ENCODE data around the gene NAALADL2.
A peak's percentile ranks its signal among the peaks of the same experiment; 100 is the strongest.
"Not testable (repeated sequence)": the region's sequence is repeated elsewhere in the genome, so short reads cannot be mapped to it uniquely, and the experiment has no call there.

The NAALADL2 gene

DNA sequence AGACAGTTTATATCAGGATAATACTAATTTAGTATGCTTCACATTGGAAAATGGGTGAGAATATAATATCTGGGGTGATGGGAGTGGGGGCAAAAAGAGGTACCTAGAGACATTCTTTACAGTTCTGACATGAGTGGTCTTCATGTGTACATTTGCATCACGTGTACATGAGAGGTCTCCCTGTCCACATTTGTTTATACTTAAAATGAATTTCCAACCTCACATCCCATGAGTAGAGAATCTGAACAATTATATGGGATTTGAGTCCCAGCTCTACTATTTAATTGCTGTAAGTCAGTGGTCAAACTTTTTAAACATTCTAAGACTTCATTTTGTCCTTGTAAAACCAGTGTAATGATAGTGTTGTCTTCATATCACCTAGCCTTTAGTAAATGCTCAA, 408.4 kb downstream of the NAALADL2 start:
- Histone ChIP-seq H3K36me3 (ENCODE audit: insufficient read depth, low read length) (no peaks in the 10 kb centered on the region), H3K4me3 (no peak overlapping the region), H3K9me3 (ENCODE audit: low read depth, low read length) (no peaks in the 10 kb centered on the region), H3K27ac (no peak overlapping the region), H3K9ac (ENCODE audit: insufficient read length) (no peak overlapping the region)
- DNase-seq (ENCODE audit: low read depth, low spot score): no peak
- no peak for TF ChIP-seq FOXP2 (optimal IDR thresholded peaks at IDR 0.05; ENCODE audit: control extremely low read depth, extremely low read length, insufficient read depth)
- no peak for TF ChIP-seq POLR2AphosphoS5 (IDR thresholded peaks at IDR 0.05; ENCODE audit: borderline replicate concordance, low read depth, low read length)
- no peak for TF ChIP-seq EZH2 (IDR thresholded peaks at IDR 0.05)

GRCh38 chr3:175269394-175269793, 410.3 kb downstream of the NAALADL2 start:
- Histone ChIP-seq H3K9ac (ENCODE audit: insufficient read length) (no peak overlapping the region), H3K27ac (no peak overlapping the region), H3K4me3 (no peak overlapping the region), H3K36me3 (ENCODE audit: insufficient read depth, low read length) (no peaks in the 10 kb centered on the region), H3K9me3 (ENCODE audit: low read depth, low read length) (no peaks in the 10 kb centered on the region)
- TF ChIP-seq EZH2 (IDR thresholded peaks at IDR 0.05): no peak
- no peak for TF ChIP-seq POLR2AphosphoS5 (IDR thresholded peaks at IDR 0.05; ENCODE audit: borderline replicate concordance, low read depth, low read length)
- TF ChIP-seq FOXP2 (optimal IDR thresholded peaks at IDR 0.05; ENCODE audit: control extremely low read depth, extremely low read length, insufficient read depth): no peak
- no peak for DNase-seq (ENCODE audit: low read depth, low spot score)

DNA sequence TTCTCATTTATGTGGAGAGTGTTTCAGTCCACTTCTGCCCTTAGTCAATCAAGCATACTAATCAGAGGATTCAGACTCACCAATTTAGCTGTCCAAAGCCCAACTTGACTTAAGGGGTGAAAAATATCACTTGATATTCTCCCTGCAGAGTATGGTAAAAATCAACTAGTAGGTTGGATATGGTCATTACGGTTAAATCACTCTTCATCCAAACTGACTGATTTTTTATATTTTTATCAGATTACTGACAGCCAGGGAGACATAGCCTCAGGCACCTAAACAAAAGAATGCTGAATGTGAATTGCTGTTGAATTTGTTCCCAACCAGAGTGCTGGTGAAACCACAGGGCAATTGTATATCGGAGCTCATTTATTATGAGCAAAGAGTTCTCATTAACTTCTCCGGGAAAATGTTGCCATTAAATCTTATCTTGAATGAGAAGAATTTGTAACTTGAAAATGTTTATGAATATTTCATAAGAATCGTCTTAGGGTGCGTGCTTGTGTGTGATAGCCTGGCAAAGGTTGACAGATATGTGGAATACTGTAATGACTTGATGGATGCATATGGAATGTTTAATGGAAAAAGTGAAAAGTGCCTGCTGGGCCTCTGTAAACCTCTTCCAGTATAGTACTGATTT, 411.2 kb downstream of the NAALADL2 start:
- Histone ChIP-seq H3K27ac (peak overlapping the region; percentile 60), H3K9me3 (ENCODE audit: low read depth, low read length) (no peaks in the 10 kb centered on the region), H3K9ac (ENCODE audit: insufficient read length) (no peak overlapping the region), H3K4me3 (peak overlapping the region; percentile 50), H3K36me3 (ENCODE audit: insufficient read depth, low read length) (no peaks in the 10 kb centered on the region)
- TF ChIP-seq EZH2 (IDR thresholded peaks at IDR 0.05) (no peak), POLR2AphosphoS5 (IDR thresholded peaks at IDR 0.05; ENCODE audit: borderline replicate concordance, low read depth, low read length) (peak; percentile 61; the same call in 1 of the 2 replicates), FOXP2 (optimal IDR thresholded peaks at IDR 0.05; ENCODE audit: control extremely low read depth, extremely low read length, insufficient read depth) (peak; percentile 84)
- peak; percentile 99 for DNase-seq (ENCODE audit: low read depth, low spot score)

GRCh38 chr3:175270866-175271265, 411.7 kb downstream of the NAALADL2 start:
- Histone ChIP-seq H3K4me3 (peak overlapping the region; percentile 50; the same call in 1 of the 2 replicates), H3K27ac (peak overlapping the region; percentile 60; the same call in 1 of the 2 replicates), H3K9ac (ENCODE audit: insufficient read length) (no peak overlapping the region), H3K9me3 (ENCODE audit: low read depth, low read length) (no peaks in the 10 kb centered on the region), H3K36me3 (ENCODE audit: insufficient read depth, low read length) (no peaks in the 10 kb centered on the region)
- TF ChIP-seq FOXP2 (optimal IDR thresholded peaks at IDR 0.05; ENCODE audit: control extremely low read depth, extremely low read length, insufficient read depth) (no peak), EZH2 (IDR thresholded peaks at IDR 0.05) (no peak), POLR2AphosphoS5 (IDR thresholded peaks at IDR 0.05; ENCODE audit: borderline replicate concordance, low read depth, low read length) (no peak)
- DNase-seq (ENCODE audit: low read depth, low spot score): peak; percentile 71

DNA sequence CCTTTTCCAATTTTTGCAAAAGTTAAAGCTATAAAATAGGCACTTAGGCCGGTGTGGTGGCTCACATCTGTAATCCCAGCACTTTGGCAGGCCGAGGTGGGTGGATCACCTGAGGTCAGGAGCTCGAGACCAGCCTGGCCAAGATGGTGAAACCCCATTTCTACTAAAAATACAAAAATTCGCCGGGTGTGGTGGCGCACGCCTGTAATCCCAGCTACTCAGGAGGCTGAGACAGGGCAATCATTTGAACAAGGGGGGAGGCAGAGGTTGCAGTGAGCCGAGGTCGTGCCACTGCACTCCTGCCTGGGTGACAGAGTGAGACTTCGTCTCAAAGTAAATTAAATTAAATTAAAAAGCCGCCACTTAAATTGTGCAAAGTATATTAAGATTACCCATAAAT, 412.3 kb downstream of the NAALADL2 start:
- H3K9ac ChIP-seq (ENCODE audit: insufficient read length); H3K36me3 ChIP-seq (ENCODE audit: insufficient read depth, low read length); DNase-seq (ENCODE audit: low read depth, low spot score); H3K9me3 ChIP-seq (ENCODE audit: low read depth, low read length); H3K27ac ChIP-seq; H3K4me3 ChIP-seq: not testable (repeated sequence)

- no peak for DNase-seq (ENCODE audit: low read depth, low spot score)
- H3K9ac ChIP-seq (ENCODE audit: insufficient read length): no peak overlapping the region
- H3K9me3 ChIP-seq (ENCODE audit: low read depth, low read length): no peaks in the 10 kb centered on the region
- H3K27ac ChIP-seq: no peak overlapping the region
- H3K36me3 ChIP-seq (ENCODE audit: insufficient read depth, low read length): no peaks in the 10 kb centered on the region
- no peak for TF ChIP-seq FOXP2 (optimal IDR thresholded peaks at IDR 0.05; ENCODE audit: control extremely low read depth, extremely low read length, insufficient read depth)
- TF ChIP-seq POLR2AphosphoS5 (IDR thresholded peaks at IDR 0.05; ENCODE audit: borderline replicate concordance, low read depth, low read length): no peak
- no peak for TF ChIP-seq EZH2 (IDR thresholded peaks at IDR 0.05)
- no peak overlapping the region for H3K4me3 ChIP-seq
Measured at GRCh38 chr3:175272392-175272791, 413.3 kb downstream of the NAALADL2 start.

DNA sequence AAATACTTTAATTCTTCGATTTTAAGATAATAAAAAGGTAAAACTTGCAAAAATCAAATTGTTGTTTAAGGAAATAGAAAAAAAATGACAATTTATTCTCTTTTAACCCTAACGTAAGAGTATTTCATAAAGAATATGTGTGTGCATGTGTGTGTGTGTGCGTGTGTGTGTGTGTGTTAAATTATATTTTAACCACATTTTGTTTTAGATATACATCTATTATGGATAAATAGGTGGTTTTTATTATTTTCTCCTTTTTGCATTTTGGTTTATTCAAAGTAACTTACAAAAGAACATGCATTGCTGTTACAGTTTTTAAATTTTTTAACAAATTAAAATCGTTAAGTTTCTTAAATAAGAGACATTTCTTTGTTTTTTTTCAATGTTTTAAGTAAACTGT, 414.4 kb downstream of the NAALADL2 start:
- Histone ChIP-seq H3K27ac (no peak overlapping the region), H3K9ac (ENCODE audit: insufficient read length) (no peak overlapping the region), H3K9me3 (ENCODE audit: low read depth, low read length) (no peaks in the 10 kb centered on the region), H3K36me3 (ENCODE audit: insufficient read depth, low read length) (no peaks in the 10 kb centered on the region), H3K4me3 (no peak overlapping the region)
- TF ChIP-seq POLR2AphosphoS5 (IDR thresholded peaks at IDR 0.05; ENCODE audit: borderline replicate concordance, low read depth, low read length): no peak
- no peak for DNase-seq (ENCODE audit: low read depth, low spot score)

- Histone ChIP-seq H3K27ac (no peak overlapping the region), H3K9ac (ENCODE audit: insufficient read length) (no peak overlapping the region), H3K9me3 (ENCODE audit: low read depth, low read length) (no peaks in the 10 kb centered on the region), H3K36me3 (ENCODE audit: insufficient read depth, low read length) (no peaks in the 10 kb centered on the region), H3K4me3 (no peak overlapping the region)
- DNase-seq (ENCODE audit: low read depth, low spot score): no peak
- TF ChIP-seq FOXP2 (optimal IDR thresholded peaks at IDR 0.05; ENCODE audit: control extremely low read depth, extremely low read length, insufficient read depth) (no peak), EZH2 (IDR thresholded peaks at IDR 0.05) (no peak), POLR2AphosphoS5 (IDR thresholded peaks at IDR 0.05; ENCODE audit: borderline replicate concordance, low read depth, low read length) (no peak)
Measured at GRCh38 chr3:175274056-175274455, 414.9 kb downstream of the NAALADL2 start.

DNA sequence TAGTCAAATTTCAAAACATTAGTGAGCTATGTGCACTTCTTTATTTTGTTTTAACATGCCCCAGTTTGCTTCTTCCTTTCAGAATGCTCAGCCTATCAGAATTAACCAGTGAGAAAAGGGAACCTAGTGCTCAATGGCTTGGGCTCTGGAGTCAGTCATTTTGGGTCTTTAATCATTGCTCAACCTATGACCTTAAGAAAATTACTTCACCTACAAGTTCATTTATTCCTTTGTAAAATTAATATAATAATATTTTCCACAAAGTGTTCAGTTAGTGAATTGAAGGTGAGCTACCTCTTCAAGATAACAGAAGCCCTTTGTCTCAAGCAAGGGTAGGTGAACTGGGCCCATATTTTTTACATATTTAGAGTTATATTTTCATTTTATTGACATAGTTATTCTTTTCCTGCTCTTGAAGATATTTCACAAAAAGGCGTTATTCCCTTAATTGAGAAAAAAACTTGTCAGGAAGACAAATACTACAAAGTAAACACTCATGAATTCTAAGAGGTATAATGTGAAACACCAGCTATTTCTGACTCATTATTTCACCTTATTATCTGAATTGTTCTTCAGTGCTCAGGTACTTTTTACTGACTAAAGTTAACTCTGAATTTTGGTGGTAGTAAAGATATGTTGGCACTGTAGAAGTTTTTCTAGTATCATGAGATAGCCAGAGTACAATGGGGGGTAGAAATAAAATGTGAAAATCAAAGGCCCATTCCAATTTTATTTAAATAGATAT, 415.5 kb downstream of the NAALADL2 start:
- Histone ChIP-seq H3K4me3 (no peak overlapping the region), H3K9me3 (ENCODE audit: low read depth, low read length) (no peaks in the 10 kb centered on the region), H3K9ac (ENCODE audit: insufficient read length) (no peak overlapping the region), H3K27ac (no peak overlapping the region), H3K36me3 (ENCODE audit: insufficient read depth, low read length) (no peaks in the 10 kb centered on the region)
- no peak for DNase-seq (ENCODE audit: low read depth, low spot score)
- TF ChIP-seq EZH2 (IDR thresholded peaks at IDR 0.05) (no peak), POLR2AphosphoS5 (IDR thresholded peaks at IDR 0.05; ENCODE audit: borderline replicate concordance, low read depth, low read length) (no peak), FOXP2 (optimal IDR thresholded peaks at IDR 0.05; ENCODE audit: control extremely low read depth, extremely low read length, insufficient read depth) (no peak)
